HG03097 (cell line): Measurements from ENCODE around the gene PRR19.
"Not testable (repeated sequence)": the region's sequence is repeated elsewhere in the genome, so short reads cannot be mapped to it uniquely, and the experiment has no call there.

Experiments used
- ATAC-seq: cut with Tn5 transposase; IDR thresholded peaks from one replicate; pipeline ENCODE4 v1.9.1; 2021; ENCODE audit not compliant: unreplicated experiment, low FRiP score

The PRR19 gene

GRCh38 chr19:42339922-42340321 is 38.0 kb downstream of the PRR19 start:
- not testable (repeated sequence) for ATAC-seq

- ATAC-seq = no peak
Measured at GRCh38 chr19:42343344-42344110, 41.6 kb downstream of the PRR19 start.

- no peak for ATAC-seq
Measured at GRCh38 chr19:42344336-42344893, 42.5 kb downstream of the PRR19 start.

GRCh38 chr19:42345191-42345812 is 43.4 kb downstream of the PRR19 start:
- ATAC-seq = no peak

DNA sequence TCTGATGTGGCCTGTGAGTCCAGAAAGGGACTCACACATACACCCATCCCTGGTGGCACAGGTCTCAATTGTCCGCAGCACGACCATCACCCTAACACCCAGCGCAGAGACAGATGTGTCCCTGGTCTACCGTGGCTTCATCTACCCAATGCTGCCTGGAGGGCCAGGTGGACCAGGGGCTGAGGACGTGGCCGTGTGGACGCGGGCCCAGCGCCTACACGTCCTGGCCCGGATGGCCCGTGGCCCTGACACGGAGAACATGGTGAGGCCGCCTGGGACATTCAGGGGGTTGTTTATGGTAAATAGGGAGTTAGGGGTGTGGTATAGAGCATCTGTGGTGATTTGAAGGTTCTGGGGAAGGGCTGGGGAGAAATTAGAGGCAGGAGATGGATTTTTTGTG is 46.3 kb downstream of the PRR19 start:
- ATAC-seq = no peak

- ATAC-seq = no peak
Measured at GRCh38 chr19:42349378-42350107, 47.6 kb downstream of the PRR19 start.

GRCh38 chr19:42350417-42350816 is 48.5 kb downstream of the PRR19 start:
- no peak for ATAC-seq

DNA sequence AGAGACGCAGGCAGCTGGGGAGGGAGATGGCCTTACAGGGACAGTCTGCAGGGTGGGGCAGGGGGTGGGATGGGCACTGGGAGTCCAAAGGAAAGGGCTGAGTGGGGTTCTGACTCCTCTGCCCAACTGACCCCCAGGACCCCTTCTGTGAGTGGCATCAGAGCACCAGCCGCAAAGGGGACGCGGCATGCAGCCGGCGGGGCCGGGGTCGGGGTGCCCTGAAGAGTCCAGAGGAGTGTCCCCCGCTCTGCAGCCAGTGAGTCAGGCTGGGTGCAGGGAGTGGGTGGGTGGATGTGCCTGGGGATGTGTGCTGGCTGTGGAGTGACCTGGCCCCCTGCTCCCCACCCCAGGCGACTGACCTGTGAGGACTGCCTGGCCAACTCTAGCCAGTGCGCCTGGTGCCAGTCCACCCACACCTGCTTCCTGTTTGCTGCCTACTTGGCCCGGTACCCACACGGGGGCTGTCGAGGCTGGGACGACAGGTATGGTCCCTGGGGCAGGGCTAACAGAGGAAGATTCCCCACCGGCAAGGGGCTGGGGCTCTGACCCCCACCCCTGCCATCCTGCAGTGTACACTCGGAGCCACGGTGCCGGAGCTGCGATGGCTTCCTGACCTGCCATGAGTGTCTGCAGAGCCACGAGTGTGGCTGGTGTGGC is 49.3 kb downstream of the PRR19 start:
- no peak for ATAC-seq

GRCh38 chr19:42352301-42353259 is 50.6 kb downstream of the PRR19 start:
- no peak for ATAC-seq

DNA sequence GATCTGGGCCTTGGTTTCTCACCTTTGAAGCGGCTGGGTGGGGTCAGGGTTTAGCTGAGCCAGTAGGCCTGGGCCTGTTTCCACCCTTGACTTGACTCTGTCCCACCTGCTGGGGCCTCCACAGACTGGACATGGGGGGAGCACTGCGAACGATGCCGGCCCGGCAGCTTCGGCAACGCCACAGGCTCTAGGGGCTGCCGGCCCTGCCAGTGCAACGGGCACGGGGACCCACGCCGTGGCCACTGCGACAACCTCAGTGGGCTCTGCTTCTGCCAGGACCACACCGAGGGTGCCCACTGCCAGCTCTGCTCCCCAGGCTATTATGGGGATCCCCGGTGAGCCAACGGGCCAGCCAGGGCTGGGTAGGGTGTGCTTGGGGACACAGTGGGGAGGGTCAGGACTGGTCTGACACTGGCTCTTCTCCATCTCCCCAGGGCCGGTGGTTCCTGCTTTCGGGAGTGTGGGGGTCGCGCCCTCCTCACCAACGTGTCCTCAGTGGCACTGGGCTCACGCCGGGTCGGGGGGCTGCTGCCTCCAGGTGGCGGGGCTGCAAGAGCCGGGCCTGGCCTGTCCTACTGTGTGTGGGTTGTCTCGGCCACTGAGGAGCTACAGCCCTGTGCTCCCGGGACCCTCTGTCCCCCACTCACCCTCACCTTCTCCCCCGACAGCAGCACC is 51.5 kb downstream of the PRR19 start:
- ATAC-seq = no peak

DNA sequence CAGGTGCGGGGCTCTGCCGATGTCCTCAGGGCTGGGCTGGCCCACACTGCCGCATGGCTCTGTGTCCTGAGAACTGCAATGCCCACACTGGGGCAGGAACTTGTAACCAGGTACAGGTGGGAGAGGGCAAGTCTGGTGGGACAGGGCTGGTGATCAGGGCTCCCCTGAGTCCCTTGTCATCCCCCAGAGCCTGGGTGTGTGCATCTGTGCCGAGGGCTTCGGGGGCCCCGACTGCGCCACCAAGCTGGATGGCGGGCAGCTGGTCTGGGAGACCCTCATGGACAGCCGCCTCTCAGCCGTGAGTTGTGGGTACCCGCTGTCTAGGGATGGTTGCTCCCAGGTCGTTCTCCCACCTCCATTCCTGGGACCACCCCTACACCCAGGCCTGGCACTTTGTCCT is 54.0 kb downstream of the PRR19 start:
- no peak for ATAC-seq

DNA sequence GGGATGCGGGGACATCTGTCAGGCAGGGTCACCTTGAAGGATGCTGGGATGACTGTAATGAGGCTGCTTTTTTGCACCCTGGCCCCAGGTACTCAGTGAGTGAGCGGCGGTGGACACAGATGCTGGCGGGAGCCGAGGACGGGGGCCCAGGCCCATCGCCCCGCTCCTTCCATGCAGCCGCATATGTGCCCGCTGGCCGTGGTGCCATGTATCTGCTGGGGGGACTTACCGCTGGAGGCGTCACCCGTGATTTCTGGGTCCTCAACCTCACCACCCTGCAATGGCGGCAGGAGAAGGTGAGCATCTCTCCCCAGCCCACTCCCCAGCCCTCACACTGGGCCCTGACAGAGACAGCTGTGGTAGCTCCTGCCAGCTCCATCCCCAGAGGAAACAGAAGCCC is 54.8 kb downstream of the PRR19 start:
- ATAC-seq = no peak

DNA sequence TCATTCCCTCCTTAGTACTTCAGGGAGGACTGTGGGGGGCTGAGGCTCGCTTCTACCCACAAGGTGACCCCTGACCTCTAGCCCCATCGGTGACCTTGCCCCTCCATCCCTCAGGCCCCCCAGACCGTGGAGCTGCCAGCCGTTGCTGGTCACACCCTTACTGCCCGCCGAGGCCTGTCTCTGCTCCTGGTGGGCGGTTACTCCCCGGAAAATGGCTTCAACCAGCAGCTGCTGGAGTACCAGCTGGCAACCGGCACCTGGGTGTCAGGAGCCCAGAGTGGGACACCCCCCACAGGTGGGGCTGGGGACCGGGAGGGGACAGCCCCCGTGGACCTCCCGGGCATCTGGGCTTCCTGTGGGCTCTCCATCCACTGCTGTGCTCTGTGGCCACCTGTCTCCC is 55.4 kb downstream of the PRR19 start:
- ATAC-seq = no peak
